GM18907 (cell line): ENCODE measurements around the gene USP14.

Experiments
- ATAC-seq: cut with Tn5 transposase; IDR thresholded peaks from one replicate; pipeline ENCODE4 v1.9.1; 2021; ENCODE audit warnings: mild to moderate bottlenecking, moderate library complexity; ENCODE audit not compliant: unreplicated experiment

Gene USP14

DNA sequence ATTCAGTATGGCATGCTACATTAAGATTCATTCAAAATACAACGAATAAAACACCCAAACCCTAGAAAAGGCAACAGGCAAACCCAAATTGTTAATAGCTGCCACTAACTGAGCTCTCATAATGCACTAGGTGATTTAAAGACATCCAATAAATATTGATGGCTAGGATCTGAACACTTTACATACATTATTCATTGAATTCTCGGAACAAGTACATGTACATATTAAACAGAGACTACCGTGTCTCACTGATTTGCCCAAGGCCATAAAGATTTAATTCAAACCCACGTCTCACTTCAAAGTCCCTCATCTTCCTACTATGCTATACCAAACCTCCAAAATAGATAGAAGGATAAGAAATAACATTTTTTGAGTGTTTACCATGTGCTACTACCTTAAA is 67.4 kb downstream of the USP14 start:
- ATAC-seq, result no peak

DNA sequence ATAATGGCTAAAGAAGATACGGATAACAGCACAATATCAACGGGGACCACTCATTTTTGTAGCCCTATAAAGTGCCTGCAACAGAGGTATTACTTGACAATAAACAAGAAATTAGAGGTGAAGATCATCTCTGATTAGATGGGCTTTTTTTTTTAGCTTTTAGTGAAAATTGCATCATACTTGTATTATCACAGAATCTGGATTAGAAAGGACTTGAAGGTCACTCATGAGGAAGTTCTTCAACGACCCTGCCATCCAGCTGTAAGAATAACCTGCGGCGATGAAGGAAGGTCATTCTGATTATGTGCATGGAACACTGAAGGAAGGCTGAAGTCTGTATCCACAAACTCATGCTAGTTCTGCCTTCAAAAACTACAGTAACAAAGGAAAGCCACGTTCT is 69.0 kb downstream of the USP14 start:
- no peak for ATAC-seq

DNA sequence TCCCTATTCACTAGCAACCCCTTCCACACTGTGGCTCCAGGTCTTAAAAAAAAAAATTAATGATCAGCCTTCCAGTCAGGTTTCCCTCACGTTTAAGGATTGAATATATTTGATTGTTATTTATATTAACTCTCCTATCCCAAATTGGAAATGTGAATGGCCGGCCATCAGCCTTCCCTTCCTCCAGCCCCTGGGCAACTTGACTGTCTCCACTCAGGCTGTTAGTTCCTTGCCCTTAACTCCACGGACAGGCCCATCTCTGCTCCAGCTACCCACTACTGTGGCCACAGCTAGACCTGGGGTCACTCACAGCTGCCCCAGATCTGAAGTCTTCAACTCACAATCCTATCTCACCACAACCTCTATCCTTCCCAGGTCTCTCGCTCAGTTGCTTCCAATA is 69.5 kb downstream of the USP14 start:
- no peak for ATAC-seq

DNA sequence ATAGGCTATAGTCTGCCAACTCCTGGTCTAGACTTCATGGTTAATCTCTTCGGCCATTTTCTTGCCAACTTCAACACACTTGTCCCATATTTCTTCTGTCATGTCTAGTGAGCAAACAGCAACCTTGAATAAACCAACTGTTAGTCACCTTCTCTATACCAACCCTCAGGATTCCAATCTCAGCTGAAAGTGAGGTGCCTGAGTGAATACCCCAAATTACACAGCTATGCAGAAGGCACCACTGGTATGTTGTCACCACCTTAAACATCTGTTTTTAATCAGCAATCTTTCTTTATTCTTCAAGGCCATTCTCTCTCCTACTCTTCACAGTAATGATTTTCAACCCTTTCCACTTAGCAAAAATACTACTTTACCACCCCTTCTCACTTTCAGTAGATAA is 70.2 kb downstream of the USP14 start:
- no peak for ATAC-seq

DNA sequence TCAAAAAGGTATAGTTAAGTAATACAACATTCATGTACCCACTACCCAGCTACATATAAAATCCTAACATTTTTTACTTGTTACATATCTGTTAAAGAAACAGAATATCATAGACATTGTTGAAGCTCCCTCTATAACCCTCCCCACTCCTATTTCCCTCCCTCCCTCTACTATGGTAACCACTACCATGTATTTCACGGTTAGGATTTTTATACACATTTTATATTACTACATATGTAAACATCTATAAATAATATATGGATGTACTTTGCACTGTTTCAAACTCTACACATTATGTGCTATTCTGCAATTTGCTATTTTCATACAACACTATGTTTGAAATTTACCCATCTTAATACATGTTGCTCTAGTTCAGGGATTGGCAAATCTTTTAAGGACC is 73.2 kb downstream of the USP14 start:
- no peak for ATAC-seq

DNA sequence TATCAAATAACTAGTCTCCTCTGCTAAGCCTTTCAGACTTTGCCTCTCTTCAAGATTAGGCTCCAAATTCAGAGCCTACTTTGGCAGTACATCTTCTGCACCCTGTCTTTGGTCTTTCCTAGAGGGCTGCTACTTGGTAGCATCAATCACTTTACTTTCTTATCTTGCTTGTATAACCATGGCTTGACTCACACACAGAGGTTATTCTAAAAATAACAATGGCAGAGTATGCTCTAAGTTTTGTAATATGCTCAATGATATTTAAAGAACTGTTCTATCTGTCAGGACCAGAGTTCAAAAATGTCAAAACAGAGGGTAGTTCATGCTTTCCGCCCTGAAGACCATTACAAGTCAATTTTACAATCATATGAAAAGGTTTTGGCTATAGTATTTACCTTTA is 81.8 kb downstream of the USP14 start:
- no peak for ATAC-seq

DNA sequence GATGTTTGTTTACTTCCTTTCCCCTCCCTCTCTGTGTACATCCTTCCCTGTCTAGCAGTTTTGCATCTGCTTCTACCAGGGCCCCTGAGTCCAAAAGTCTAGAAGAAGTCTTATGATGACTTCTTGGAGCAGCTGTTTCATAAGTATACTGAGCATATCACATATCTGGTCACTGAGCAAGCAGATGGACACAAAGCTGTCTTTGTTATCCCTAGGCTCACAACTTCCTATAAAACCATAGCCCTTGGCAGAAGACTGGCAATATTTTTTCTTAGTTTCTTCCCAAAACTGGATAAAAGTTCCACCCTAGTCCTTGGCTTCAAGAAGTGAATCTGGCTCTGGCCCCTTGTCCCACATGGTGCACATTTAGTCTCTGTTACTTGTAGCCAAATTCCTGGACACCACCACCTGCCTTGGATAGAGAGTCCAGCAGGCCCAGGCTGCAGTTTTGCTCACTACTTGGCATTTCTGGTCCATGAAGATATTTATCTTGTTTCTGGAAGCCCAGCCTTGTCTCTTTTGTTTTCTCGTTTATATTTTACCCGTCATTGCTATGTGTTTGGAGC is 87.0 kb downstream of the USP14 start:
- ATAC-seq, result no peak

DNA sequence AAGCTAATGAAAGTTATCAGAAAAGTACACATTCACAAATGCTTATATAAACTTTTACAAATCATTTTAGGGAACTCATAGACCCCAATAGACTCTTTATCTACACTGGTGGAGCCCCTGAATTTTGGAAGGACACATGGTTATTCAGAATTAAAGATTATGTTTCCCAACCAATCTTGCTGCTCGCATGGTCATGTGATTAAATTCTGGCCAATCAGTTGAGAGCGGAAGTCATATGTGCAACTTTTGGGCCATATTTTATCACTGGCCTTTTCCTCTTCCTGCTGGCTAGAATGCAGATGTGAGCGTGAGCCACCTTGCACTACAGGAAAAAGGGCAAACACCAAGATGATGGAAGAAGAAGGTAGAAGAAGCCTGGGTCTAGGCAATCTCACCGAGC is 89.7 kb downstream of the USP14 start:
- no peak for ATAC-seq

DNA sequence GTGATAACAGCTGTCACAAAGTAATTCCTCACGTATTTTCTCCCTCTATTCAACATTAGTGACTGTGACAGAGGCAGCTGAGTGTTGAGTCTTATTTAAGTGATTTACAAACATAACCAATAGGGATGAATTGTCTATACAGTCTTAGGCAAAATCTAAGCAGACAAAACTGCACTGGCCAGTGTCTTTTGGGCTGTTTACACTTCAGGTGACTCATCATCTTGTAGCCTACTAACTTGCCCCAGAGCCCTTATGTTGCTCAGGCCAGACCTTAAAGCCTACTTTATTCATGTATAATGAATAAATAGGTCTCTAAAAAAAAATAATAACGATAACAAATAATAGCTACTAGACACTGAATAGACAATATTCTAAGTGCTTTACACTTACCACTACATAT is 92.3 kb downstream of the USP14 start:
- ATAC-seq, result no peak

DNA sequence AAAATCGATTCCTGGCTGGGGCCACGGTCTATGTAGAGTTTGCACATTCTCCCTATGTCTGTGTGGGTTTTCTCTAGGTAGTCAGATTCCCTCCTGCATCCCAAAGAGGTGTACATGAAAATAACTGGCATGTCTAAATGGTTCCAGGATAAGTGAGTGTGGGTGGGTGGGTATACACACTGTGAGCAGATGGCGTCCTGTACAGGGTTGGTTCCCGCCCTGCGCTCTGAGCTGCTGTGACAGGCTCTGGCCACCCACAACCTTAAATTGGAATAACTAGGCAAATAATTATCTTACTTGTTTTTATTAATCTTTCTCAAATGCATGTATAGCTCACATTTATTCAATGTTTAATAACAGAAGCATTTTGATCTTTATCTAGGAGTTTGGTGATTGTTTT is 93.2 kb downstream of the USP14 start:
- ATAC-seq, result no peak

DNA sequence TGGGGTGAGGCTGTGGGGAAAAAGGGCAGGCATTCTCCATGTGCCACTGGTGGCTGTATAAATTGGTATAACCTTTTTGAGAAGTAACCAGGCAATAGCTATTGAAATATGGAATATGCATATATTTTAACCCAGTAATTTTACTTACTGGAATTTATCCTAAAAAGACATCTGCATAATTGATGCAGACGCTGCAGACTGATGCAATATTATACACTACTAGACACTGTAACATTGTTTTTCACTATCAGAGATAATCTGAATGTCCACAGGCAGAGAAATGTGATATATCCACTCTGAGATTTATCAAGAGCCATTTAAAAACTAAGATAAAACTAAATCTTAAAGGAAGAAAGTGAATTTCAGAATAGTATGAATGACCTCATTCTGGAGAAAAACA is 94.8 kb downstream of the USP14 start:
- ATAC-seq, result no peak

DNA sequence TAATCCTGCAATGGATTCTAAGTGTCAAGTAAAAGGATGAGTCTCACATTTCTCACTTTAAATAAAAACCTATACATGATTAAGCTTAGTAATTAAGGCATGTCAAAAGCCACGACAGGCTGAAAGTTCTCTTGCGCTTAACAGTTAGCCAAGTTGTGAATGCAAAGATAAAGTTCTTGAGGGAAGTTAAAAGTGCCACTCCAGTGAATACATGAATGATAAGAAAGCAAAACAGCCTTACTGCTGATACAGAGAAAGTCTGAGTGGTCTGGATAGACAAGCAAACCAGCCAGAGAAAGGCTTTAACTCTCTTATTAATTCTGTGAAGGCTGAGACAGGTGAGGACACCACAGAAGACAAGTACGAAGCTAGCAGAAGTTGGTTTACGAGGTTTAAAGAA is 96.8 kb downstream of the USP14 start:
- no peak for ATAC-seq

DNA sequence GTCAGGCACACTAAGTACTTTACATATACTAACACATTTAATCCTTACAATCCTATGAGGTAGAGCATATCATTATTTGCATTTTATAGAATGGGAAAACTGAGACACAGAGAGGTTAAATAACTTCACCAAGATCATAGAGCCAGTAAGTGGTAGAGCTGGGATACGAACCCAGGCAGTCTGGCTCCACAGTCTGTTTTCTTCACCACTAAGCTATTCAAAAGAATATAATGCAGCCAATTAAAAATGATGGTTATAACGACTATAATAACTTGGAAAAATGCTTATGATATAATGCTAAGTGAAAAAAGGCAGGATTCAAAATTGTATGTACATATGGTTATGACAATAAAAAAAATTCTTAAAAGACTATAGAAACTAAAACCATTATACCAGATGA is 102.2 kb downstream of the USP14 start:
- no peak for ATAC-seq

DNA sequence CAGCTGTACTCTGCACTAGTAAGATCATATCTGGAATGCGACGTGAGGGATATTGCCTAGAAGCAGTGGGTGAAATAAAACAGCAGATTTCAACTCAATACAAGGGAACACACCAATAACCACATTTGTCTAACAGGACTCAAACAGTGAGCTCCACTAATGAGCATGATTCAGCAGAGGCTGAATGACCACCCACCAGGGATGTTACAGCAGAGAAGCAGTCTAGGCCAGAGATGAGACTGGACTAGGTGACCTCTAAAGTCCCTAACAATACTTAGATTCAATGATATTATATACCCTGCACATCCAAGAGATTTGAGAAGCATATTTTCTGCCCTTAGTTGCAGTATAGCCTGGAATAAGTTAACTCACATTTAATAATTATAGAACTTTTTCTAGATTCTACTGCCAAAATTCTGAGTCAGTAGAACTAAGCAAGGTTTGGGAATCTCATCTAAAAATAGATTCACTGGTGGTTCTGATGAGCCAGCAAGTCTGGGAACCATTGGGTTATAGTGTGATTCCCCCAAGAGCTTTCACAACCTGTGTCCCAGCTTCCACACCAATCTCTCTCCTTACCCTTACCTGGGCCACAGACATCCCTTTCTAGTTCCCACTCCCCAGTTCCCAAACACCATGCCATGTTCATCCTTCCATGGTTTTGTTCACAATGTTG is 103.2 kb downstream of the USP14 start:
- no peak for ATAC-seq
